HG02970 (cell line): ENCODE data around the gene COL4A2.

Source experiments
- ATAC-seq: cut with Tn5 transposase; IDR thresholded peaks from one replicate; pipeline ENCODE4 v1.9.1; 2021; ENCODE audit warnings: mild to moderate bottlenecking, moderate library complexity, moderate number of reproducible peaks; ENCODE audit not compliant: unreplicated experiment, low FRiP score

COL4A2 gene

GRCh38 chr13:110289174-110289573 lies 17.9 kb upstream of the COL4A2 start:
- ATAC-seq: no peak

DNA sequence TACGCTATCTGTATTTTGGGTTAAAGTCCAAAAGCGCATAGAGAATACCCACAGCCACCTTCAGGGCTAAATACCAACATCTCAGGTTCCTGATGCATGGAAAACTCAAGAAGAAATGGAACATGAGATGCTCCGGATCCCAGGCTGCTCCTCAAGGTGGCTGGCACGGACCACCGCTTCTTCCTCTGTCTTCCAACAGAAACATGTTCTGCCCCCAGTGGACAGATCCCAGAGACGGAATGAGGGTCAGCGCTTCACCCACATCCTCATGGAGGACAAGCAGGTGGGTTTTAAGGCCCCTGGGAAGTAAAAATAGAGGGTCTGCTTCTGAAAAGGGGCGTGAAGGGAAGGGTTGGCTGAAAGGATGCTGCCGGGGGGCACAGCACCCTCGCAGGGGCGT lies 17.4 kb upstream of the COL4A2 start:
- ATAC-seq: no peak

- no peak for ATAC-seq
These were observed 16.9 kb upstream of the COL4A2 start for GRCh38 chr13:110290153-110290552.

DNA sequence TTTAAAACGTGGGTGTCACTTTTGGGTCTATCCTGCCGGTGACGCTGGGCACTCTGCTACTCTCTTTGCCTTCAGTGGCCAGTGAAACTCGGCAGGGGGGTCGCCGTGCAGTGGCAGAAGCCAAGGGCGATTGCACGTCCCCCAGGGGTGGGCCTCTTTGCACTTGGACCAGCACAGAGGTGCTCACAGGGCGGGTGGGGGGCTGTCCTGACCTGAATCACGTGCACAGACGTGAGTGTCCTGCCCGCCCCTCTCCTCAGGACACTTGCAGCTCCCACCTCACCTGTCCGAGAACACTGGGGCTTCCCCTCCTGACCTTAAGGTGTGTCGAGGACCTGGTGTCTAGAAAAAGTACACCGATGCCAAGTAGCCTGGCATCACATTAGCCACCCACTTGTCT lies 16.3 kb upstream of the COL4A2 start:
- no peak for ATAC-seq

DNA sequence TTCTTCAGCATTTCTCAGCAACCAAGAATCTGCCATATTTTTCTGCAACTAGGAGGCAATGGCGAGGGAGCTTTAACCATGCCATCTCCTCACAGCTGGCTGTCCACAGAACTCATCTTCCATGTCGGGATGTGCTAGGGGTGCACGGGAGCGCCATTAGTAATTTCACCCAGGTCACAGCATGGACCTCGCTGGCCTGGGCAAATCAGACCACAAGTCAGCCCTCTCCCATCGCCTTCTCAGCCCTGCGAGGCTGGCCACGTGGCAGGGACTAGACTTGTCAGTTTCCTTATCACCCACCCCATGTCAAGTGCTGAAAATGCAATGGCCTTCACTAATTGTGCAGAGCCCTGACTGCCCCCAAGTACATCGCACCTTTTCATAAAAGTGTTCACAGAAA lies 15.8 kb upstream of the COL4A2 start:
- ATAC-seq: no peak

DNA sequence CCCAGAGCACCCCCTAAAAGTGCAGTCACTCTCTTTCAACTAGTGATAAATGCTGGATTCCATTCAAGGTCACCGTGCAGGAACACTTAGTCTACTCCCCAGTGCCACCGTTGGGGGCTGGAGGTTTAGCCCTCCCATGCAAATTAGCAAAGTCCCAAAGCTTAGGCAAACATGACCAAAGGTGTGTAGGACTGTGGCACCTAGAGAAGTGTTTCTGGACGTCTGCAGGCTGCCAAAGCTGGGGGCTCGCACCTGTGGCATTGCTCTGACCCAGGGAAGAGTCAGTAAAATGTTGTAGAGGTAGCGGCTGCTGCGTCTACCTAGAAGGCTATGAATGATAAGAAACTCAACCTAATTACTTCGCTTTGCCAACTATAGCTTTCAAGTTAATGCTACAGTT lies 14.0 kb upstream of the COL4A2 start:
- ATAC-seq: no peak

DNA sequence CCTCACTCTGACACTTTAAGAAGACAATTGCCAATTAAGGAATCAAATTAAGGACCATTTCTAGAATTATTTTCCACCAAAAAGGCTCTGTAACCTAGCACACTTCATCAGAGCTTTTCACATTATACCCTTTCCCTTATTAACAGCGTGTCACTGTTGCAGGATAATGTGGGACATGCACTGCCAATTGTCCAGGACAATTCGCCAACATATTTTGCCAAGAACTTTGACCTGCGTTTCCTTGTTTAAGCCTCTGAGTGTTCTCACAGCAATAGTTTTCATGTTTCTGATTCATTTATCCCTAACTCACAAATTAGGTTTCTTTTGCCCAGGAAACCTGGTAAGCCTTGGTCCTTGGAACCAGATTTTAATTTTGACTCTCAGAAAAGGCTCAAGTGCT lies 13.4 kb upstream of the COL4A2 start:
- no peak for ATAC-seq

DNA sequence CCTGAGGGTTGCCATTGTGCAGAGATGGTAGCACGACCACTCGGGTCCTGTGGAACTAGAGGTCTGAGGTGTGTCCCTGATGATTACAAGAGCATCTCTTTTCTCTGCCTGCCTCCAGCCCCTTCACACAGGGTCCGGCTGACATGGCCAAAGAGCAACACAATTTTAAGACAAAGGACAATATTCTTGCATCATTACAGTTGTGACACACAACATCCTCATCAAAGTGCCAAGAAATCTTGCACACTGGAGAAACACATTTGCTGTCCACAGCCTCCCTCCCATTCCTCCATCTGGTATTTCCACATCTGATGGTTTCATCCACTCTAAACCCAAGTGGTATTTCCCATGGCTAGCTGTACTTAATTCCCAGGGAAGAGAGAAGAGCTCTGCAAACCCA lies 12.9 kb upstream of the COL4A2 start:
- no peak for ATAC-seq

- ATAC-seq: no peak
These were observed 12.5 kb upstream of the COL4A2 start for GRCh38 chr13:110294622-110295021.

GRCh38 chr13:110297011-110297410 lies 10.1 kb upstream of the COL4A2 start:
- ATAC-seq: no peak

- ATAC-seq: no peak
These were observed 9.1 kb upstream of the COL4A2 start for GRCh38 chr13:110297766-110298504.

- ATAC-seq: no peak
These were observed 8.4 kb upstream of the COL4A2 start for GRCh38 chr13:110298505-110299282.

- no peak for ATAC-seq
These were observed 7.7 kb upstream of the COL4A2 start for GRCh38 chr13:110299283-110299840.

GRCh38 chr13:110300090-110300815 lies 6.8 kb upstream of the COL4A2 start:
- ATAC-seq: no peak

DNA sequence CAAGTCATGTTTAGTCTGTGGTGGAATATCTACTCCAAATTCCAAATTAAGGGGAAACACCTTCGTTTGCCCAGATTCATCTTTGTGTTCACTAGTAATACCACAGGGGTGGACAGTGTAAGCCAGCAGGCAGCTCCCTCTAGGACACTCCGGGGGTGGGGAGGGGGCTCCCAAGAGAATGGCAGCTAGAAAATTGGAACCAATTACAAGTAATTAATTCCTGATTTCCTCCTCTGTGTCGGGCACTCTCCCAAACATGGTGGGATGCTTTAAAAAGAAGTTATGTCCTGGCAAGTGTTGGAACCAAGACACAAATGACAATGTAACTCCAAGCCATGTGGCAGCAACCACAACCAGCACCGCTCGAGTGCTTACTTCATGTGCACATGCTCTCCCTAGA lies 6.0 kb upstream of the COL4A2 start:
- ATAC-seq: no peak

GRCh38 chr13:110301606-110302553 lies 5.2 kb upstream of the COL4A2 start:
- ATAC-seq: no peak

DNA sequence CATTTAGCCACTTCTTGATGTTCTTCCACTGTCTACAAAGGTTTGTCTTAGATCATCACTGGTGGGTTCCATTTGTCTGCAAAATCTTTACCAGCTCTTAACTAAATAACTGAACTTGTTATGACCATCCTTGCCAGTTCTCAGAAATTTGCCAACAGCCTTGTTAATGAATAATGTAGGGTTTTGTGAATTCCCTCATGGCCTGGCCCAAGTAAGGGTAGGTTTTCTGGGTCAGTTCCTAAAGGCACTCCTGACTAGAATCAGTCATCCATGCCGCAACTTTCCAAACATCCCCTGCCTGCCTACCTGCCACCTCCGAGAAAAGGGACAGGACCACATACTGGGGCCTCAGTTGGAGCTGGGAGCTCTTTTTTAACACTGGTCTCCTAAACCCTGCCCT lies 4.1 kb upstream of the COL4A2 start:
- no peak for ATAC-seq

DNA sequence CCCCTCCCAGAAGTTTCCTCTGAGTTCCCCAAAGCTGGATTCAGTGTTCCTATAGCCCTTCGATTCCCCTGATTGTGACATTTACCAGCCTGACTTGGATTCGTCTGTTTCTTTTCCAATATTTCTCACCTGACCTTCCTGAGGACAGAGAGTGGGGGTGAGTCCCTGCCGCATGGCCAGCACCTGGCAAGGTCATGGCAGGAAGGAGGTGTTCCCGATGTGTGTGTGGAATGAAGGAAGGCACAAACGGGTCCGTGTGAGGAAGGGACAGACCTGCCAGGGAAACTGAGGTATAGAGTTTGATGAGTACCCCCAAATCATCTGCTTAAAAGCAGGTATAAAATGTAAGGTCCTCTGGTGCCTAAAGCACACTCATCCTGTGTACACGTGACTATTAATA lies 3.4 kb upstream of the COL4A2 start:
- ATAC-seq: no peak

- no peak for ATAC-seq
These were observed 2.8 kb upstream of the COL4A2 start for GRCh38 chr13:110304256-110304655.

- no peak for ATAC-seq
These were observed 2.1 kb upstream of the COL4A2 start for GRCh38 chr13:110305001-110305400.
